ENCODE results near the gene SPEG. TPM values are rescaled to one million over a fixed set of nuclear protein-coding genes. Genes with fewer than 3 reads are reported as not detected.

Gene SPEG
- polyA plus RNA-seq, 2 of the 4 experiments (the other 2 are of a cell fraction) = 2.3 to 11.5 TPM

DNA sequence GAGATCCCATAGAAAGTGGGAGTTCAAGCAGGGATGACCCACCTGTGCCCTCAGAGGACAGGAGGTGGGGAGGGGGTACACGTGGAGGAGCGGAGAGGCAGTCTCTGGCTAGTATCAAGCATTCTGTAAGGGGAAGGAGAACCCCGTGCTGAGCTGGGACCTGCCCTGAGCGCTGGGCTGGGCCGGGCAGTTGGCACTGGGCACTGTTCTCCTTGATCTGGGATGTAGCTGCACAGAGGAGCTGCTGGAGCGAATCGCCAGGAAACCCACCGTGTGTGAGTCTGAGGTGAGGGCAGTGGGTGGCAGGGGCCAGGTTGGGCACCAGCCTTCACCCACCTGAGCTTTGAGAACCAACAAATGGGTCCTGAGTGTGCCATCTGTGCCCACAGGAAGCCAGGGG lies 44.3 kb downstream of the SPEG start:
- no peak for ATAC-seq
- POLR2A ChIA-PET = no interaction called here
- WGBS (ENCODE audit: missing lambda C conversion rate) = 70% methylated on average over 8 of the region's 8 CpGs
- no peak overlapping the region for H3K27ac ChIP-seq
- FAIRE-seq = no peak
- CTCF ChIA-PET = interaction anchor here (1.0 to 89.4 kb wide), 3 partner anchors 9 to 76 kb away, joined by 3 to 3291 read pairs (median 3291); partner anchors contain the start of genes ASIC4, CHPF, GMPPA and SPEG
- TF ChIP-seq BCL3 (IDR thresholded peaks at IDR 0.05) (no peak), ZFP36 (IDR thresholded peaks at IDR 0.05; ENCODE audit: borderline replicate concordance, partially characterized antibody) (no peak), PHF8 (IDR thresholded peaks at IDR 0.05; ENCODE audit: borderline replicate concordance, low read depth) (no peak), JUN (IDR thresholded peaks at IDR 0.05) (no peak), ZNF302 (CRISPR knock-in tag; IDR thresholded peaks at IDR 0.05) (no peak), MAZ (IDR thresholded peaks at IDR 0.05; ENCODE audit: borderline replicate concordance, low read depth, low read length) (no peak), EHMT2 (IDR thresholded peaks at IDR 0.05; ENCODE audit: low read depth) (no peak)
- TF ChIP-seq, protein P1, sequence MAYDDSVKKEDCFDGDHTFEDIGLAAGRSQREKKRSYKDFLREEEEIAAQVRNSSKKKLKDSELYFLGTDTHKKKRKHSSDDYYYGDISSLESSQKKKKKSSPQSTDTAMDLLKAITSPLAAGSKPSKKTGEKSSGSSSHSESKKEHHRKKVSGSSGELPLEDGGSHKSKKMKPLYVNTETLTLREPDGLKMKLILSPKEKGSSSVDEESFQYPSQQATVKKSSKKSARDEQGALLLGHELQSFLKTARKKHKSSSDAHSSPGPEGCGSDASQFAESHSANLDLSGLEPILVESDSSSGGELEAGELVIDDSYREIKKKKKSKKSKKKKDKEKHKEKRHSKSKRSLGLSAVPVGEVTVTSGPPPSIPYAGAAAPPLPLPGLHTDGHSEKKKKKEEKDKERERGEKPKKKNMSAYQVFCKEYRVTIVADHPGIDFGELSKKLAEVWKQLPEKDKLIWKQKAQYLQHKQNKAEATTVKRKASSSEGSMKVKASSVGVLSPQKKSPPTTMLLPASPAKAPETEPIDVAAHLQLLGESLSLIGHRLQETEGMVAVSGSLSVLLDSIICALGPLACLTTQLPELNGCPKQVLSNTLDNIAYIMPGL (CRISPR knock-in tag; IDR thresholded peaks at IDR 0.05; ENCODE audit: borderline replicate concordance) = no peak
- H3K9me3 ChIP-seq = no peaks in the 10 kb centered on the region
- no peak overlapping the region for H3K4me3 ChIP-seq
- DNase-seq (ENCODE audit: low read depth in 1 of 2, low spot score in 1 of 2) = no peak
- no peak overlapping the region for H3K4me2 ChIP-seq
- H3K4me1 ChIP-seq = peaks cover 5% of the 10 kb centered on the region; the same call in 2 of the 3 replicates

DNA sequence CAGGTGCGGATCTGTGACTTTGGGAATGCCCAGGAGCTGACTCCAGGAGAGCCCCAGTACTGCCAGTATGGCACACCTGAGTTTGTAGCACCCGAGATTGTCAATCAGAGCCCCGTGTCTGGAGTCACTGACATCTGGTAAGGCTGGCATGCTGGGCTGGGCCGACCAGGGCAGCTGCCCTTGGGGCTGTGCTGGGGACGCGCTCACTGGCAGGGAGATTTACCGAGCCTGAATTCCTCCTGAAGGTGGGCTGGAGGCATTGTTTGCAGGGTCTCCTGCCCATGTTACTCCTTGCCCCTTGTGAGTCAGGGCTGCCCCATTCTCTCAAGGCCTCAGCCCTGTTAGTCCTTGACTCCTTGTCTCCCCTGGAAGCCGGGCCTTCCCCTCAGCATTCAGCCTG lies 45.4 kb downstream of the SPEG start:
- H3K4me1 ChIP-seq = peaks cover 5% of the 10 kb centered on the region; the same call in 2 of the 3 replicates
- DNase-seq (ENCODE audit: low read depth in 1 of 2, low spot score in 1 of 2) = no peak
- no peak overlapping the region for H3K4me3 ChIP-seq
- no peaks in the 10 kb centered on the region for H3K9me3 ChIP-seq
- CTCF ChIA-PET = interaction anchor here (79.1 to 89.4 kb wide), 2 partner anchors 10 to 26 kb away, joined by 3291 read pairs; partner anchors contain the start of genes ASIC4, CHPF, GMPPA and SPEG
- no peak overlapping the region for H3K4me2 ChIP-seq
- ATAC-seq = no peak
- H3K27ac ChIP-seq = no peak overlapping the region
- 86% methylated on average over 6 of the region's 8 CpGs for WGBS (ENCODE audit: missing lambda C conversion rate)
- POLR2A ChIA-PET = no interaction called here
- no peak for FAIRE-seq
- no peak for TF ChIP-seq GATA3 (IDR thresholded peaks at IDR 0.05; ENCODE audit: borderline replicate concordance)
- no peak for TF ChIP-seq TFCP2L1 (CRISPR knock-in tag; IDR thresholded peaks at IDR 0.05)
- no peak for TF ChIP-seq FOXS1 (CRISPR knock-in tag; IDR thresholded peaks at IDR 0.05)
- TF ChIP-seq HES2 (IDR thresholded peaks at IDR 0.05) = no peak
- no peak for TF ChIP-seq USF2 (IDR thresholded peaks at IDR 0.05)
- no peak for TF ChIP-seq BCL3 (IDR thresholded peaks at IDR 0.05)
- no peak for TF ChIP-seq KDM1A (IDR thresholded peaks at IDR 0.05; ENCODE audit: low read depth)
- no peak for TF ChIP-seq RAD21 (conservative IDR thresholded peaks at IDR 0.05 in 1 of 2, IDR thresholded peaks at IDR 0.05 in 1 of 2)
- TF ChIP-seq MAFK (IDR thresholded peaks at IDR 0.05; ENCODE audit: partially characterized antibody) = no peak
- no peak for TF ChIP-seq HOXB5 (CRISPR knock-in tag; IDR thresholded peaks at IDR 0.05)

Measured in A549 (cell line).